Endothelial cell of umbilical vein (primary cell): ENCODE results near the gene B4GALT5.

Experiments
- EZH2 ChIP-seq: IDR thresholded peaks from 2 replicates; pipeline ENCODE4 v1.6.1; 2012; ENCODE audit warnings: borderline replicate concordance, low read depth, mild to moderate bottlenecking, moderate library complexity, low read length, inconsistent platforms; ENCODE audit not compliant: severe bottlenecking
- FOS ChIP-seq: IDR thresholded peaks from 2 replicates; pipeline ENCODE4 v1.6.1; 2011; ENCODE audit warnings: mild to moderate bottlenecking, low read length, moderate library complexity, borderline replicate concordance; ENCODE audit not compliant: insufficient read depth
- GATA2 ChIP-seq: IDR thresholded peaks from 2 replicates; pipeline ENCODE4 v1.7.0; 2011; ENCODE audit warnings: low read depth, mild to moderate bottlenecking, moderate library complexity, mixed read lengths, low read length; ENCODE audit not compliant: insufficient read length, insufficient read depth
- JUN ChIP-seq: IDR thresholded peaks from 2 replicates; pipeline ENCODE4 v1.6.1; 2011; ENCODE audit warnings: borderline replicate concordance, low read depth; ENCODE audit not compliant: insufficient read length, insufficient read depth
- MAX ChIP-seq: IDR thresholded peaks from 2 replicates; pipeline ENCODE4 v1.6.1; 2011; ENCODE audit not compliant: insufficient read depth, insufficient read length
- MYC ChIP-seq: IDR thresholded peaks from one replicate; pipeline ENCODE4 v1.6.1; 2011; ENCODE audit warnings: mild to moderate bottlenecking, low read depth, low read length
- POLR2A ChIP-seq: IDR thresholded peaks from 2 replicates; pipeline ENCODE4 v1.6.1; 2012; ENCODE audit warnings: low read depth, mild to moderate bottlenecking, control low read depth, low read length
- POLR2AphosphoS5 ChIP-seq: IDR thresholded peaks from 2 replicates; pipeline ENCODE4 v1.6.1; 2012; ENCODE audit warnings: low read depth, mild to moderate bottlenecking, control low read depth, low read length, moderate library complexity; ENCODE audit not compliant: insufficient read depth
- TF ChIP-seq, protein P1 (sequence below), 2 donors: IDR thresholded peaks; 1 replicate in 1 of 2; 2 replicates in 1 of 2; pipeline ENCODE4 v1.5.1; 2011; ENCODE audit warnings: low read length in 2 of 2, mild to moderate bottlenecking in 2 of 2, moderate library complexity in 2 of 2, control low read depth in 1 of 2, inconsistent platforms in 1 of 2, low read depth in 1 of 2; ENCODE audit not compliant: insufficient read depth in 1 of 2; ENCODE audit errors: extremely low read depth in 1 of 2

DNA sequence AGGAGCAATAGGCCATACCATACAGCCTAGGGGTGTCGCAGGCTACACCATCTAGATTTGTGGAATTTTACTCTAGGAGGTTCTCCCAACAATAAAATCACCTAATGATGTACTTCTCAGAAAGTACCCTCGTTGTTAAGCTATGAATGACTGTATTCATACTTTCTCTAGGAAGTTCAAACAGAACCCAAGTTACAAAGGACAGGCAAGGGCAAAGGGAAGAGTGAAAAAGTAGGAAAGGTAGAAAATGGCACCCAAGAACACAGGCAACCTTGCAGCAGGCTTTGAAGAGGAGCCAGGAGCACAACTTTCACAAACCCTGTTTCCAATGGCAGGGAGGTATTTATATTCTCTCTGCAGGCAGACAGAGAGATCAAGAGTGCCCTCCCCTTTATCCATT is 67.2 kb downstream of the B4GALT5 start:
- no peak for TF ChIP-seq FOS
- TF ChIP-seq, protein P1, sequence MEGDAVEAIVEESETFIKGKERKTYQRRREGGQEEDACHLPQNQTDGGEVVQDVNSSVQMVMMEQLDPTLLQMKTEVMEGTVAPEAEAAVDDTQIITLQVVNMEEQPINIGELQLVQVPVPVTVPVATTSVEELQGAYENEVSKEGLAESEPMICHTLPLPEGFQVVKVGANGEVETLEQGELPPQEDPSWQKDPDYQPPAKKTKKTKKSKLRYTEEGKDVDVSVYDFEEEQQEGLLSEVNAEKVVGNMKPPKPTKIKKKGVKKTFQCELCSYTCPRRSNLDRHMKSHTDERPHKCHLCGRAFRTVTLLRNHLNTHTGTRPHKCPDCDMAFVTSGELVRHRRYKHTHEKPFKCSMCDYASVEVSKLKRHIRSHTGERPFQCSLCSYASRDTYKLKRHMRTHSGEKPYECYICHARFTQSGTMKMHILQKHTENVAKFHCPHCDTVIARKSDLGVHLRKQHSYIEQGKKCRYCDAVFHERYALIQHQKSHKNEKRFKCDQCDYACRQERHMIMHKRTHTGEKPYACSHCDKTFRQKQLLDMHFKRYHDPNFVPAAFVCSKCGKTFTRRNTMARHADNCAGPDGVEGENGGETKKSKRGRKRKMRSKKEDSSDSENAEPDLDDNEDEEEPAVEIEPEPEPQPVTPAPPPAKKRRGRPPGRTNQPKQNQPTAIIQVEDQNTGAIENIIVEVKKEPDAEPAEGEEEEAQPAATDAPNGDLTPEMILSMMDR (IDR thresholded peaks at IDR 0.05; ENCODE audit: extremely low read depth in 1 of 2, insufficient read depth in 1 of 2, low read depth in 1 of 2, low read length in 2 of 2): no peak
- no peak for TF ChIP-seq POLR2AphosphoS5
- TF ChIP-seq POLR2A: no peak
- TF ChIP-seq MAX: no peak
- no peak for TF ChIP-seq EZH2
- TF ChIP-seq MYC: no peak
- TF ChIP-seq JUN: no peak
- no peak for TF ChIP-seq GATA2
